Stomach (tissue), 9 donors: Measurements from ENCODE around the gene BACH1. TPM values are rescaled to one million over a fixed set of nuclear protein-coding genes. Genes with fewer than 3 reads are reported as not detected.
A peak's percentile ranks its signal among the peaks of the same experiment; 100 is the strongest.

Source experiments
- DNase-seq, 2 donors: peaks; one replicate each; pipeline versions ENCODE4 v3.0.0 to v3.0.0-alpha.2; 2013 to 2019
- H3K27ac ChIP-seq, 5 donors: fragments of 200-600 bp in 4 of 5; sonication (generic) in 4 of 5; one replicate each; pipeline ENCODE4 v1.5.1; 2013 to 2019; ENCODE audit warnings: mild to moderate bottlenecking in 1 of 5, moderate library complexity in 1 of 5
- H3K27me3 ChIP-seq, 3 donors: fragments of 200-600 bp; sonication (generic); one replicate each; pipeline ENCODE4 v1.5.1; 2017 to 2019; ENCODE audit warnings: mixed run types in 1 of 3
- H3K36me3 ChIP-seq, 4 donors: fragments of 200-600 bp; sonication (generic); 1 replicate in 3 of 4; 2 replicates in 1 of 4; pipeline ENCODE4 v1.5.1; 2016 to 2019
- H3K4me1 ChIP-seq, 4 donors: fragments of 200-600 bp; sonication (generic); one replicate each; pipeline ENCODE4 v1.5.1; 2016 to 2019
- H3K4me3 ChIP-seq, 4 donors: fragments of 200-600 bp; sonication (generic) in 3 of 4; one replicate each; pipeline ENCODE4 v1.5.1; 2016 to 2019; ENCODE audit warnings: mild to moderate bottlenecking in 1 of 4
- H3K9me3 ChIP-seq, 4 donors: fragments of 200-600 bp; sonication (generic); one replicate each; pipeline ENCODE4 v1.5.1; 2016 to 2019
- EP300 ChIP-seq: sonication (generic); formaldehyde crosslinking; IDR thresholded peaks from one replicate; pipeline ENCODE4 v1.6.1; 2017; ENCODE audit warnings: antibody characterized with exemption
- POLR2A ChIP-seq, 4 donors: fragments of 450-650 bp; IDR thresholded peaks; one replicate each; pipeline ENCODE4 v1.6.1; 2016; ENCODE audit warnings: antibody characterized with exemption in 4 of 4, control low read depth in 2 of 4, mild to moderate bottlenecking in 1 of 4, moderate library complexity in 1 of 4
- POLR2AphosphoS5 ChIP-seq, 3 donors: sonication (generic); formaldehyde crosslinking; IDR thresholded peaks; one replicate each; pipeline ENCODE4 v1.6.1; 2016; ENCODE audit warnings: antibody characterized with exemption in 3 of 3
- WGBS, 5 donors: extraction: QIAGEN DNeasy Blood & Tissue Kit in 3 of 5; methylation state at CpG; one replicate each; pipeline versions ENCODE4 v1.1.5 to v1.1.7; 2013 to 2018; 5-methylcytosine and 5-hydroxymethylcytosine counted together
- intact Hi-C: fragments of 100-400 bp; cut with DNase I; formaldehyde crosslinking; loops from one replicate; pipeline ENCODE4 v1.15.1; 2023; ENCODE audit warnings: low total_unique reads
- polyA plus RNA-seq, 3 donors: library from polyadenylated mRNA; stranded (reverse); fragments of 200-250 nt; gene quantifications; one replicate each; pipeline ENCODE4 v1.2.3, GENCODE V29; 2013
- total RNA-seq, 5 donors: library from RNA; depleted of rRNA; stranded (reverse); fragments of >200 nt; gene quantifications; one replicate each; pipeline versions ENCODE4 v1.1.0 to v1.2.3, GENCODE V29; 2014 to 2016
- TF ChIP-seq, protein P1 (sequence below), 7 experiments: fragments of 450-650 bp in 4 of 7; fragments of 200-600 bp in 3 of 7; sonication (generic) in 3 of 7; IDR thresholded peaks; one replicate each; pipeline ENCODE4 v1.5.1; 2016 to 2019; ENCODE audit warnings: antibody characterized with exemption in 7 of 7, control low read depth in 2 of 7, mild to moderate bottlenecking in 1 of 7
- donor health status: healthy with polysubstance abuse.
- donor health status: Bipolar disorder and iron deficiency.
- donor health status: healthy.

Gene BACH1
- total and polyA plus RNA-seq, 8 donors, result 4.2 to 107 (median 24.2) TPM

DNA sequence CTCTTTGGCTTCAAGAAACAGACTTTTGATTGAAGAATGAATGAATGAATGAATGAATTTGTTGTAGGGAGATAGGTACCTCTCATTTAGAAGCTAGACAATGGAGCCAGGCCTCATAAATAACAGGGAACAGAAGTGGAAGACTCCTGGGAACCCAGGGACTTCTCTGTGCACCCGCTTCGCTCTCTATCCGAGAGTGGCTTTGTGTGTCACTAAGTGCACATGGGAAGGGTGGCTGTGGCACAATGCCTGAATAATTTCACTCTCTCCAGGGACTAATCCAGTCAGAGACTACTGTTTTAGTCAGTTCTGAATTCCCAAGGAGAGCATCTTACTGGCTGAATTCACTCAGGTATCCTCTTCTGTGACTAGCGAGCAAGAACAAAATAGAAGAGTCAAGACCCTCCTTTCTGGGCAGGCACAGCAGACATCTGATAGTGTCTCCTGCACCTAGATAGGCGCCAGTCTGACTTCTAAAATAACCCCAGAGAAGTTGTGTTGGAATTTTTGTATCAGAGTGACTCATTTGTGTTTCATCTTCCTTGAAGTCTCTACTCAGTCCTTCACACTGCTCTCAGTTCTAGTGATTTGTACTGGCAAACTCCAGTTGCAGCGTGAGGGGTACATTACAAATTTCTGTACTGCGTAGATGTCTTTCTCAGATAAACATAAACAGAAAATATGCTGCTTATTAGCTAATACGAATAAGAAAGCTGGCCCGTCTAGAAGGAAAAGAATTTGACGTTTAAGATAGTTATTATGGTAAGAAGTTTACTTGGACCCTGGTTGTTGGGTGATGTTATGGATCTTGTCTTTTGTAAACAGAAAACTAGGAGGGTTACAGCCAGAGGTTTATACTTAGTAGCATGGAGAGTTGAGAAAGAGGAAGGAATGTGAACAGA is 34.0 kb downstream of the BACH1 start:
- TF ChIP-seq POLR2A (IDR thresholded peaks at IDR 0.05), result no peak
- TF ChIP-seq, protein P1, sequence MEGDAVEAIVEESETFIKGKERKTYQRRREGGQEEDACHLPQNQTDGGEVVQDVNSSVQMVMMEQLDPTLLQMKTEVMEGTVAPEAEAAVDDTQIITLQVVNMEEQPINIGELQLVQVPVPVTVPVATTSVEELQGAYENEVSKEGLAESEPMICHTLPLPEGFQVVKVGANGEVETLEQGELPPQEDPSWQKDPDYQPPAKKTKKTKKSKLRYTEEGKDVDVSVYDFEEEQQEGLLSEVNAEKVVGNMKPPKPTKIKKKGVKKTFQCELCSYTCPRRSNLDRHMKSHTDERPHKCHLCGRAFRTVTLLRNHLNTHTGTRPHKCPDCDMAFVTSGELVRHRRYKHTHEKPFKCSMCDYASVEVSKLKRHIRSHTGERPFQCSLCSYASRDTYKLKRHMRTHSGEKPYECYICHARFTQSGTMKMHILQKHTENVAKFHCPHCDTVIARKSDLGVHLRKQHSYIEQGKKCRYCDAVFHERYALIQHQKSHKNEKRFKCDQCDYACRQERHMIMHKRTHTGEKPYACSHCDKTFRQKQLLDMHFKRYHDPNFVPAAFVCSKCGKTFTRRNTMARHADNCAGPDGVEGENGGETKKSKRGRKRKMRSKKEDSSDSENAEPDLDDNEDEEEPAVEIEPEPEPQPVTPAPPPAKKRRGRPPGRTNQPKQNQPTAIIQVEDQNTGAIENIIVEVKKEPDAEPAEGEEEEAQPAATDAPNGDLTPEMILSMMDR (IDR thresholded peaks at IDR 0.05), result no peak
- TF ChIP-seq EP300, result no peak
- no peak for TF ChIP-seq POLR2AphosphoS5 (IDR thresholded peaks at IDR 0.05)
- Histone ChIP-seq H3K27me3 (no peaks in the 10 kb centered on the region), H3K4me1 (peaks cover 0 to 22% (median 10%) of the 10 kb centered on the region in 4 donors), H3K4me3 (no peak overlapping the region), H3K36me3 (peaks cover 4 to 51% (median 37%) of the 10 kb centered on the region in 4 donors), H3K9me3 (no peaks in the 10 kb centered on the region), H3K27ac (peak overlapping the region in 4 of 5 donors; percentile 11 to 43 (median 17))
- no peak for DNase-seq
- 75 to 89% (median 84%) methylated on average over 10 of the region's 10 CpGs for WGBS, 5 donors
- intact Hi-C loops, result no loop called here

DNA sequence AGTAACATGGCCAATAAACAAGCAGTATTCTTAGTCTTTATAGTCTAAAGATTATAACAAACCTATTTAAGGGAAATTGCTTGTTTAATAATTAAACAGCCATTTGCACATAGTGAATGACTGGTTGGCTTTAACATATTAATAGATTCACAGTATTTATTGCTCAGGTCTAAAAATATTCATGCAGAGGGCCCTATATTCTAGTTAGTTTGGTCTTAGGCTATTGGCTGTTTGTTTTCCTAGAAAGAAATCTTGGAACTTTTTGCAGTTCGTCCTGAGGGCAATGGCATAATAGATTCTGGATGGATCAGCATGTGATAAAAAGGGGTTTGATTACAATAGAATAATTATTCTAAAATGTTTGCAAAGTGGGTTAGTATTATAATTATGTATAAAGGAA is 34.7 kb downstream of the BACH1 start:
- intact Hi-C loops, result no loop called here

DNA sequence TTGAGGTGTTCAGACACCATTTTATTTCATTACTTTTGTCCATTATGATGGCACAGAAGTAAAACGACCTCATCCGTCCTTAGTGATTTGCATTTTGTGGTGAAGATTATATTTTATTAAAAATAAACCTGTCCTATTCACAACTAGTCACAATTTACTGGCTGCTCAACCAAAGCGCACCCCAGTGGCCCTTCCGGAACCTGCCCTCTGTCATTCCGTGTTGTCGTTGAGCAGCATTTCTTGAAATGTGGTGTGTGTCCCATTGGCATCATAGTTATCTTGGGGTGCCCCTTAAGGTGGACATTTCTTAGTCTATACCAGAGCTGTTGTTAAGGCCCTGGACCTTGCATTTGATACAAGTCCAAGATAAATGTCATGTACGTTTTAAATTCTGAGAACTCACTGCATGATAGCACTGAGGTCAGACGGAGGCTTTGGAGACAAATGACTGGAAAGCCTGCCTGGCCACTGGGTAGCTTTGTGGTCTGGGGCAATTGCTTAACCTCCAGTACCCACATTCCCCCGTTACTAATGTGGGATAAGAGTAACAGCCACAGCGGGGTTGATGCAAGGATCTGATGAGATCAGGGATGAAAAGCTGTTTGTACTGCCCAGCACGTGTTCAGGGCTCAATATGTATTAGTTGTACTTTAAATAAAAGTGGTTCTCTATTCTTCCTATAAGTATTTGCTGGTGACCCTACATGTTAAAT is 36.2 kb downstream of the BACH1 start:
- intact Hi-C loops, result no loop called here
- Histone ChIP-seq H3K9me3 (no peaks in the 10 kb centered on the region), H3K4me3 (no peak overlapping the region), H3K27ac (no peak overlapping the region), H3K4me1 (peaks cover 0 to 29% (median 10%) of the 10 kb centered on the region in 4 donors), H3K27me3 (no peaks in the 10 kb centered on the region), H3K36me3 (peaks cover 2 to 38% (median 22%) of the 10 kb centered on the region in 4 donors)
- DNase-seq, result no peak
- 78 to 87% (median 84%) methylated on average over 10 to 11 of the region's 11 CpGs for WGBS, 5 donors
- TF ChIP-seq EP300 (no peak), POLR2AphosphoS5 (IDR thresholded peaks at IDR 0.05) (no peak), POLR2A (IDR thresholded peaks at IDR 0.05) (no peak)
- TF ChIP-seq, protein P1 (IDR thresholded peaks at IDR 0.05), result no peak

More for the DNA sequence above, 34.7 kb downstream of the BACH1 start:
- no peaks in the 10 kb centered on the region for H3K27me3 ChIP-seq
- TF ChIP-seq, protein P1 (IDR thresholded peaks at IDR 0.05), result no peak
- no peak for TF ChIP-seq EP300
- TF ChIP-seq POLR2A (IDR thresholded peaks at IDR 0.05), result no peak
- no peak for TF ChIP-seq POLR2AphosphoS5 (IDR thresholded peaks at IDR 0.05)
- no peak for DNase-seq
- peaks cover 4 to 51% (median 34%) of the 10 kb centered on the region in 4 donors for H3K36me3 ChIP-seq
- peaks cover 0 to 22% (median 10%) of the 10 kb centered on the region in 4 donors for H3K4me1 ChIP-seq
- peak overlapping the region in 2 of 5 donors; percentile 11 to 21 for H3K27ac ChIP-seq
- no peaks in the 10 kb centered on the region for H3K9me3 ChIP-seq
- no peak overlapping the region for H3K4me3 ChIP-seq
- WGBS, 5 donors, result 33 to 48% (median 41%) methylated on average over 1 of the region's 1 CpG

DNA sequence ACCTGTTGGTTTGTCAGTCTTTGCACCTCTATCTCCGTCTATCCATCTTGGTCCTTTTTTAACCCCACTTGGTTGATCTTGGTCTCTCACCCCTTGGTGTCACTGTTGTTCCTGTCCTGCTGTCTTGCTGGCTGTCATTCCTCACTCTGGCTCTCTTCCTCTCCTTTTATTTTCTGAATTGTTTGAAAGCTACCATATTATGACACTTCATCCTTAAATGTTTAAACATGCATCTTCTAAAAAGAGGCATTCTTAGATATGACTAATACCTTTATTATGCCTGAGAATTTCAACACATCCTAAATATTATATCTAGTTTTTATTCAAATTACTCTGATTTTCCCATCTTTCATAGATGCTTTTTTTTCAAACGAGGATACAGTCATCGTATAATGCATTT is 37.0 kb downstream of the BACH1 start:
- H3K4me3 ChIP-seq, result no peak overlapping the region
- peaks cover 0 to 32% (median 12%) of the 10 kb centered on the region in 4 donors for H3K4me1 ChIP-seq
- no peaks in the 10 kb centered on the region for H3K9me3 ChIP-seq
- no peak for TF ChIP-seq POLR2A (IDR thresholded peaks at IDR 0.05)
- TF ChIP-seq POLR2AphosphoS5 (IDR thresholded peaks at IDR 0.05), result no peak
- TF ChIP-seq, protein P1 (IDR thresholded peaks at IDR 0.05), result no peak
- no peak for TF ChIP-seq EP300
- H3K27ac ChIP-seq, result no peak overlapping the region
- intact Hi-C loops, result no loop called here
- WGBS, 5 donors, result 83 to 93% (median 85%) methylated on average over 3 of the region's 3 CpGs
- no peak for DNase-seq
- H3K36me3 ChIP-seq, result peaks cover 0 to 30% (median 15%) of the 10 kb centered on the region in 4 donors
- no peaks in the 10 kb centered on the region for H3K27me3 ChIP-seq
